A549 (cell line): Measurements from ENCODE around the gene CATSPERB. TPM values are rescaled to one million over a fixed set of nuclear protein-coding genes. Genes with fewer than 3 reads are reported as not detected.

Source experiments
- ATAC-seq, 2 experiments: fragments of 200-7000 bp in 1 of 2; fragments of >200 bp in 1 of 2; cut with Nextera tagmentation in 1 of 2; cut with Tn5 transposase in 1 of 2; 3 replicates each; pipeline versions ENCODE4 v1.8.0 to v1.9.1; 2018 to 2020; ENCODE audit warnings: mild to moderate bottlenecking in 1 of 2, moderate library complexity in 1 of 2
- CTCF ChIA-PET: fragments of 300-600 bp; sonication (Branson Sonifier 250); formaldehyde crosslinking; extraction: SDS; loops from one replicate; lab custom pipeline; 2021; ENCODE audit warnings: antibody characterized with exemption, inconsistent platforms; lab: Yijun Ruan, JAX
- POLR2A ChIA-PET: fragments of 350-600 bp; formaldehyde crosslinking; extraction: SDS; loops from one replicate; lab custom pipeline; 2021; ENCODE audit warnings: antibody characterized with exemption, inconsistent platforms; lab: Yijun Ruan, JAX
- DNase-seq, 2 experiments: peaks; one replicate each; pipeline versions ENCODE4 v3.0.0 to v3.0.0-alpha.2; 2011 to 2016; ENCODE audit warnings: low read depth in 1 of 2, low spot score in 1 of 2
- FAIRE-seq: peaks from 2 replicates; lab custom pipeline; 2011; peaks lifted over from hg19 to GRCh38; lab: Jason Lieb, UNC
- H3K27ac ChIP-seq, 2 experiments: fragments of >200 bp; sonication (Bioruptor Twin); formaldehyde crosslinking; 3 replicates each; pipeline ENCODE4 v1.5.1; 2016 to 2017
- H3K4me1 ChIP-seq: fragments of >200 bp; sonication (Bioruptor Twin); formaldehyde crosslinking; 3 replicates; pipeline ENCODE4 v1.6.1; 2016
- H3K4me2 ChIP-seq: fragments of >200 bp; sonication (Bioruptor Twin); formaldehyde crosslinking; 3 replicates; pipeline ENCODE4 v1.6.1; 2016
- H3K4me3 ChIP-seq: fragments of >200 bp; sonication (Bioruptor Twin); formaldehyde crosslinking; 3 replicates; pipeline ENCODE4 v1.5.1; 2016
- H3K9me3 ChIP-seq: fragments of >200 bp; sonication (Bioruptor Twin); formaldehyde crosslinking; 3 replicates; pipeline ENCODE4 v1.6.1; 2016
- BHLHE40 ChIP-seq: IDR thresholded peaks from 2 replicates; pipeline ENCODE4 v1.6.1; 2012; ENCODE audit warnings: low read depth, low read length, inconsistent platforms
- CBX8 ChIP-seq: fragments of 200-600 bp; sonication (generic); IDR thresholded peaks from 2 replicates; pipeline ENCODE4 v1.6.1; 2016
- CHD2 ChIP-seq: fragments of 150-350 bp; IDR thresholded peaks from 2 replicates; pipeline ENCODE4 v1.6.1; 2014; ENCODE audit warnings: low read length; ENCODE audit not compliant: partially characterized antibody
- CHD4 ChIP-seq: fragments of 200-600 bp; sonication (generic); IDR thresholded peaks from 2 replicates; pipeline ENCODE4 v1.6.1; 2016; ENCODE audit warnings: antibody characterized with exemption, mild to moderate bottlenecking, borderline replicate concordance
- EHF ChIP-seq: fragments of 250-450 bp; sonication (Bioruptor Pico); IDR thresholded peaks from 2 replicates; pipeline ENCODE4 v1.5.0; 2020; ENCODE audit warnings: mild to moderate bottlenecking
- EHMT2 ChIP-seq: fragments of 200-600 bp; sonication (generic); IDR thresholded peaks from 2 replicates; pipeline ENCODE4 v1.6.1; 2016; ENCODE audit warnings: antibody characterized with exemption, low read depth, mild to moderate bottlenecking, moderate library complexity
- GATA3 ChIP-seq: IDR thresholded peaks from 2 replicates; pipeline ENCODE4 v1.6.1; 2012; ENCODE audit warnings: borderline replicate concordance
- HOXB5 ChIP-seq: fragments of 250-450 bp; sonication (Bioruptor Pico); IDR thresholded peaks from 2 replicates; pipeline ENCODE4 v1.5.0; 2020; ENCODE audit warnings: mild to moderate bottlenecking, moderate library complexity
- JUN ChIP-seq, 2 experiments: fragments of >200 bp; sonication (Bioruptor Twin); formaldehyde crosslinking; IDR thresholded peaks; 2 replicates in 1 of 2; 3 replicates in 1 of 2; pipeline ENCODE4 v1.6.1; 2016 to 2017
- MAFK ChIP-seq: fragments of 450-650 bp; IDR thresholded peaks from 2 replicates; pipeline ENCODE4 v1.6.1; 2014; ENCODE audit not compliant: partially characterized antibody
- MAZ ChIP-seq: fragments of 150-350 bp; IDR thresholded peaks from 2 replicates; pipeline ENCODE4 v1.6.1; 2014; ENCODE audit warnings: antibody characterized with exemption, low read depth, low read length, borderline replicate concordance
- NFE2L2 ChIP-seq: fragments of 150-350 bp; conservative IDR thresholded peaks from 2 replicates; pipeline ENCODE4 v1.6.1; 2014; ENCODE audit warnings: low read length
- PHF8 ChIP-seq: fragments of 200-600 bp; sonication (generic); IDR thresholded peaks from 2 replicates; pipeline ENCODE4 v1.6.1; 2016; ENCODE audit warnings: low read depth, mild to moderate bottlenecking, antibody characterized with exemption, moderate library complexity, borderline replicate concordance
- POLR2AphosphoS2 ChIP-seq: conservative IDR thresholded peaks from 2 replicates; pipeline ENCODE4 v1.6.1; 2012; ENCODE audit warnings: low read length, improper control_type of control experiment, inconsistent platforms
- RAD21 ChIP-seq, 2 experiments: fragments of >200 bp in 1 of 2; sonication (Bioruptor Twin) in 1 of 2; formaldehyde crosslinking in 1 of 2; IDR thresholded peaks in 1 of 2; conservative IDR thresholded peaks in 1 of 2; 2 replicates in 1 of 2; 3 replicates in 1 of 2; pipeline ENCODE4 v1.6.1; 2012 to 2018; ENCODE audit warnings: inconsistent platforms in 1 of 2
- RNF2 ChIP-seq: fragments of 200-600 bp; sonication (generic); IDR thresholded peaks from 2 replicates; pipeline ENCODE4 v1.6.1; 2016; ENCODE audit warnings: low read depth, mild to moderate bottlenecking, antibody characterized with exemption, moderate library complexity, borderline replicate concordance
- ZSCAN20 ChIP-seq: fragments of 250-450 bp; sonication (Bioruptor Pico); IDR thresholded peaks from 2 replicates; pipeline ENCODE4 v1.8.0; 2022; ENCODE audit warnings: mild to moderate bottlenecking, moderate library complexity
- WGBS: methylation state at CpG from one replicate; pipeline ENCODE4 v1.1.6; 2017; ENCODE audit errors: missing lambda C conversion rate; 5-methylcytosine and 5-hydroxymethylcytosine counted together
- polyA plus RNA-seq, 4 experiments: library from polyadenylated mRNA; depleted of rRNA in 3 of 4; stranded (reverse); fragments of >200 nt; fragmentation: RNase III in 1 of 4; extraction: RNeasy Plus Mini Kit Qiagen cat#74134 plus additional on column Dnase treatment in 1 of 4; gene quantifications; 2 replicates in 3 of 4; 3 replicates in 1 of 4; pipeline ENCODE4 v1.2.3, GENCODE V29; 2011 to 2017
- TF ChIP-seq, protein P1 (sequence below): IDR thresholded peaks from 2 replicates; pipeline ENCODE4 v1.6.1; 2012
- TF ChIP-seq, protein P2 (sequence below): fragments of 250-450 bp; sonication (Bioruptor Pico); IDR thresholded peaks from 2 replicates; pipeline ENCODE4 v1.5.0; 2020; ENCODE audit warnings: low read depth, mild to moderate bottlenecking, moderate library complexity
- TF ChIP-seq, protein P3 (sequence below): fragments of 200-600 bp; sonication (generic); IDR thresholded peaks from 2 replicates; pipeline ENCODE4 v1.6.1; 2016; ENCODE audit warnings: antibody characterized with exemption, mild to moderate bottlenecking, moderate library complexity
- TF ChIP-seq, protein P4 (sequence below): IDR thresholded peaks from 2 replicates; pipeline ENCODE4 v1.6.1; 2012; ENCODE audit warnings: low read depth, borderline replicate concordance
- TF ChIP-seq, protein P5 (sequence below): fragments of 250-450 bp; sonication (Bioruptor Pico); IDR thresholded peaks from 2 replicates; pipeline ENCODE4 v1.5.0; 2021; ENCODE audit warnings: mild to moderate bottlenecking, moderate library complexity, borderline replicate concordance
- TF ChIP-seq, protein P6 (sequence below): fragments of 450-650 bp; IDR thresholded peaks from 2 replicates; pipeline ENCODE4 v1.6.1; 2014; ENCODE audit warnings: antibody characterized with exemption

The CATSPERB gene
- polyA plus RNA-seq, 2 of the 4 experiments (the other 2 are of a cell fraction), result 0.05 TPM; not detected in 1

DNA sequence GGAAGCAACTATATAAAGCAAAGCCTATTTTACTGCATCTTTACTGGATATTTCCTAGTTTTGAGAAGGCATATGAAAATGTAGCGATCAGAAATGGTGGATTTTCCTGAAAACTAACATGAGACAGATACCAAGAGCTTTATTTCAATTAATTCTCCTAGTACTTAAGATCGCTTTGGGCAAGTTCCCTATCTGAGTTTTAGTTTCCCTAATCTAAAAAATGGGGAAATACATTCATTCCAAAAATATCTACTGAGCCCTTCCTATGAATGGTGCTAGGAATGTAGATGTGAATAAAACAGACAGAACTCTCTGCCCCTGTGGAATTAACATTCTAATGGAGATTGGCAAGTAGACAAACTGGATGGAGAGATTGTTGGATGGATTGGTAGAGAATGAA, 8.4 kb downstream of the CATSPERB start:
- H3K4me2 ChIP-seq, result no peak overlapping the region
- FAIRE-seq (no peak), DNase-seq (no peak), ATAC-seq (no peak)
- H3K4me3 ChIP-seq, result no peak overlapping the region
- no peaks in the 10 kb centered on the region for H3K9me3 ChIP-seq
- H3K27ac ChIP-seq, result no peak overlapping the region
- ChIA-PET POLR2A (no interaction called here), CTCF (no interaction called here)
- WGBS, result 51% methylated on average over 2 of the region's 2 CpGs
- no peaks in the 10 kb centered on the region for H3K4me1 ChIP-seq
- TF ChIP-seq RAD21 (conservative IDR thresholded peaks at IDR 0.05 in 1 of 2, IDR thresholded peaks at IDR 0.05 in 1 of 2) (no peak), GATA3 (no peak), BHLHE40 (no peak), MAFK (no peak), PHF8 (no peak), HOXB5 (CRISPR knock-in tag) (no peak), POLR2AphosphoS2 (no peak), CHD4 (no peak), EHF (CRISPR knock-in tag) (no peak), MAZ (no peak), ZSCAN20 (CRISPR knock-in tag) (no peak), CBX8 (no peak), CHD2 (no peak), EHMT2 (no peak), NFE2L2 (no peak)
- TF ChIP-seq, protein P1, sequence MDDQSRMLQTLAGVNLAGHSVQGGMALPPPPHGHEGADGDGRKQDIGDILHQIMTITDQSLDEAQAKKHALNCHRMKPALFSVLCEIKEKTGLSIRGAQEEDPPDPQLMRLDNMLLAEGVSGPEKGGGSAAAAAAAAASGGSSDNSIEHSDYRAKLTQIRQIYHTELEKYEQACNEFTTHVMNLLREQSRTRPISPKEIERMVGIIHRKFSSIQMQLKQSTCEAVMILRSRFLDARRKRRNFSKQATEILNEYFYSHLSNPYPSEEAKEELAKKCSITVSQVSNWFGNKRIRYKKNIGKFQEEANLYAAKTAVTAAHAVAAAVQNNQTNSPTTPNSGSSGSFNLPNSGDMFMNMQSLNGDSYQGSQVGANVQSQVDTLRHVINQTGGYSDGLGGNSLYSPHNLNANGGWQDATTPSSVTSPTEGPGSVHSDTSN, result no peak
- TF ChIP-seq, protein P2, sequence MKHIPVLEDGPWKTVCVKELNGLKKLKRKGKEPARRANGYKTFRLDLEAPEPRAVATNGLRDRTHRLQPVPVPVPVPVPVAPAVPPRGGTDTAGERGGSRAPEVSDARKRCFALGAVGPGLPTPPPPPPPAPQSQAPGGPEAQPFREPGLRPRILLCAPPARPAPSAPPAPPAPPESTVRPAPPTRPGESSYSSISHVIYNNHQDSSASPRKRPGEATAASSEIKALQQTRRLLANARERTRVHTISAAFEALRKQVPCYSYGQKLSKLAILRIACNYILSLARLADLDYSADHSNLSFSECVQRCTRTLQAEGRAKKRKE (CRISPR knock-in tag), result no peak
- TF ChIP-seq, protein P3, sequence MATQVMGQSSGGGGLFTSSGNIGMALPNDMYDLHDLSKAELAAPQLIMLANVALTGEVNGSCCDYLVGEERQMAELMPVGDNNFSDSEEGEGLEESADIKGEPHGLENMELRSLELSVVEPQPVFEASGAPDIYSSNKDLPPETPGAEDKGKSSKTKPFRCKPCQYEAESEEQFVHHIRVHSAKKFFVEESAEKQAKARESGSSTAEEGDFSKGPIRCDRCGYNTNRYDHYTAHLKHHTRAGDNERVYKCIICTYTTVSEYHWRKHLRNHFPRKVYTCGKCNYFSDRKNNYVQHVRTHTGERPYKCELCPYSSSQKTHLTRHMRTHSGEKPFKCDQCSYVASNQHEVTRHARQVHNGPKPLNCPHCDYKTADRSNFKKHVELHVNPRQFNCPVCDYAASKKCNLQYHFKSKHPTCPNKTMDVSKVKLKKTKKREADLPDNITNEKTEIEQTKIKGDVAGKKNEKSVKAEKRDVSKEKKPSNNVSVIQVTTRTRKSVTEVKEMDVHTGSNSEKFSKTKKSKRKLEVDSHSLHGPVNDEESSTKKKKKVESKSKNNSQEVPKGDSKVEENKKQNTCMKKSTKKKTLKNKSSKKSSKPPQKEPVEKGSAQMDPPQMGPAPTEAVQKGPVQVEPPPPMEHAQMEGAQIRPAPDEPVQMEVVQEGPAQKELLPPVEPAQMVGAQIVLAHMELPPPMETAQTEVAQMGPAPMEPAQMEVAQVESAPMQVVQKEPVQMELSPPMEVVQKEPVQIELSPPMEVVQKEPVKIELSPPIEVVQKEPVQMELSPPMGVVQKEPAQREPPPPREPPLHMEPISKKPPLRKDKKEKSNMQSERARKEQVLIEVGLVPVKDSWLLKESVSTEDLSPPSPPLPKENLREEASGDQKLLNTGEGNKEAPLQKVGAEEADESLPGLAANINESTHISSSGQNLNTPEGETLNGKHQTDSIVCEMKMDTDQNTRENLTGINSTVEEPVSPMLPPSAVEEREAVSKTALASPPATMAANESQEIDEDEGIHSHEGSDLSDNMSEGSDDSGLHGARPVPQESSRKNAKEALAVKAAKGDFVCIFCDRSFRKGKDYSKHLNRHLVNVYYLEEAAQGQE, result no peak
- TF ChIP-seq, protein P4, sequence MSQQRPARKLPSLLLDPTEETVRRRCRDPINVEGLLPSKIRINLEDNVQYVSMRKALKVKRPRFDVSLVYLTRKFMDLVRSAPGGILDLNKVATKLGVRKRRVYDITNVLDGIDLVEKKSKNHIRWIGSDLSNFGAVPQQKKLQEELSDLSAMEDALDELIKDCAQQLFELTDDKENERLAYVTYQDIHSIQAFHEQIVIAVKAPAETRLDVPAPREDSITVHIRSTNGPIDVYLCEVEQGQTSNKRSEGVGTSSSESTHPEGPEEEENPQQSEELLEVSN, result no peak

DNA sequence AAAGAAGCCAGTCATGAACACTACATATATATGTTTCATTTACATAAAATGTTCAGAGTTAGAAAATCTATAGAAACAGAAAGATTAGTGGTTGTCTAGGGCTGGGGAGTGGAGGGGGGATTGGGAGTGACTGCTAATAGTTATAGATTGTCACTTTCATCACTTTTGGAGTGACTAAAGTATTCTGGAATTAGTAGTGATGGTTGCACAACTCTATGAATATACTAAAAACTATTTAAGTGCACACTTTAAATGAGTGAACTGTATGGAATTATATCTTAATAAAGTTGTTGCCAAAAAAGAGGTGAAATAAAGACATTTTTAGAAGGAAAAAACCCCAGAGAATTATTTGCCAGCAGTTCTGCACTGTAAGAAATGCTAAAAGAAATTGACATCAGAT, 9.5 kb downstream of the CATSPERB start:
- no peak overlapping the region for H3K4me3 ChIP-seq
- ATAC-seq (no peak), FAIRE-seq (no peak), DNase-seq (no peak)
- H3K27ac ChIP-seq, result no peak overlapping the region
- no peaks in the 10 kb centered on the region for H3K4me1 ChIP-seq
- ChIA-PET CTCF (no interaction called here), POLR2A (no interaction called here)
- H3K4me2 ChIP-seq, result no peak overlapping the region
- TF ChIP-seq RNF2, result no peak
- no peak for TF ChIP-seq JUN (IDR thresholded peaks at IDR 0.05)
- TF ChIP-seq, protein P5, sequence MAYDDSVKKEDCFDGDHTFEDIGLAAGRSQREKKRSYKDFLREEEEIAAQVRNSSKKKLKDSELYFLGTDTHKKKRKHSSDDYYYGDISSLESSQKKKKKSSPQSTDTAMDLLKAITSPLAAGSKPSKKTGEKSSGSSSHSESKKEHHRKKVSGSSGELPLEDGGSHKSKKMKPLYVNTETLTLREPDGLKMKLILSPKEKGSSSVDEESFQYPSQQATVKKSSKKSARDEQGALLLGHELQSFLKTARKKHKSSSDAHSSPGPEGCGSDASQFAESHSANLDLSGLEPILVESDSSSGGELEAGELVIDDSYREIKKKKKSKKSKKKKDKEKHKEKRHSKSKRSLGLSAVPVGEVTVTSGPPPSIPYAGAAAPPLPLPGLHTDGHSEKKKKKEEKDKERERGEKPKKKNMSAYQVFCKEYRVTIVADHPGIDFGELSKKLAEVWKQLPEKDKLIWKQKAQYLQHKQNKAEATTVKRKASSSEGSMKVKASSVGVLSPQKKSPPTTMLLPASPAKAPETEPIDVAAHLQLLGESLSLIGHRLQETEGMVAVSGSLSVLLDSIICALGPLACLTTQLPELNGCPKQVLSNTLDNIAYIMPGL, result no peak
- TF ChIP-seq CHD2, result no peak
- TF ChIP-seq, protein P6, sequence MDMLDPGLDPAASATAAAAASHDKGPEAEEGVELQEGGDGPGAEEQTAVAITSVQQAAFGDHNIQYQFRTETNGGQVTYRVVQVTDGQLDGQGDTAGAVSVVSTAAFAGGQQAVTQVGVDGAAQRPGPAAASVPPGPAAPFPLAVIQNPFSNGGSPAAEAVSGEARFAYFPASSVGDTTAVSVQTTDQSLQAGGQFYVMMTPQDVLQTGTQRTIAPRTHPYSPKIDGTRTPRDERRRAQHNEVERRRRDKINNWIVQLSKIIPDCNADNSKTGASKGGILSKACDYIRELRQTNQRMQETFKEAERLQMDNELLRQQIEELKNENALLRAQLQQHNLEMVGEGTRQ, result no peak
- no peak for TF ChIP-seq EHMT2
- no peaks in the 10 kb centered on the region for H3K9me3 ChIP-seq
